A549 treated with AZD9567 at 1 μM for 4 hours (cell line): Measurements from ENCODE around the gene RBM44. TPM values are rescaled to one million over a fixed set of nuclear protein-coding genes. Genes with fewer than 3 reads are reported as not detected.

Source experiments
- total RNA-seq: library from RNA; stranded (reverse); fragments of 200-300 nt; extraction: Qiagen RNA extraction; gene quantifications from 5 replicates; pipeline ENCODE4 v1.2.3, GENCODE V29; 2022; ENCODE audit not compliant: insufficient read depth

RBM44 gene, protein sequence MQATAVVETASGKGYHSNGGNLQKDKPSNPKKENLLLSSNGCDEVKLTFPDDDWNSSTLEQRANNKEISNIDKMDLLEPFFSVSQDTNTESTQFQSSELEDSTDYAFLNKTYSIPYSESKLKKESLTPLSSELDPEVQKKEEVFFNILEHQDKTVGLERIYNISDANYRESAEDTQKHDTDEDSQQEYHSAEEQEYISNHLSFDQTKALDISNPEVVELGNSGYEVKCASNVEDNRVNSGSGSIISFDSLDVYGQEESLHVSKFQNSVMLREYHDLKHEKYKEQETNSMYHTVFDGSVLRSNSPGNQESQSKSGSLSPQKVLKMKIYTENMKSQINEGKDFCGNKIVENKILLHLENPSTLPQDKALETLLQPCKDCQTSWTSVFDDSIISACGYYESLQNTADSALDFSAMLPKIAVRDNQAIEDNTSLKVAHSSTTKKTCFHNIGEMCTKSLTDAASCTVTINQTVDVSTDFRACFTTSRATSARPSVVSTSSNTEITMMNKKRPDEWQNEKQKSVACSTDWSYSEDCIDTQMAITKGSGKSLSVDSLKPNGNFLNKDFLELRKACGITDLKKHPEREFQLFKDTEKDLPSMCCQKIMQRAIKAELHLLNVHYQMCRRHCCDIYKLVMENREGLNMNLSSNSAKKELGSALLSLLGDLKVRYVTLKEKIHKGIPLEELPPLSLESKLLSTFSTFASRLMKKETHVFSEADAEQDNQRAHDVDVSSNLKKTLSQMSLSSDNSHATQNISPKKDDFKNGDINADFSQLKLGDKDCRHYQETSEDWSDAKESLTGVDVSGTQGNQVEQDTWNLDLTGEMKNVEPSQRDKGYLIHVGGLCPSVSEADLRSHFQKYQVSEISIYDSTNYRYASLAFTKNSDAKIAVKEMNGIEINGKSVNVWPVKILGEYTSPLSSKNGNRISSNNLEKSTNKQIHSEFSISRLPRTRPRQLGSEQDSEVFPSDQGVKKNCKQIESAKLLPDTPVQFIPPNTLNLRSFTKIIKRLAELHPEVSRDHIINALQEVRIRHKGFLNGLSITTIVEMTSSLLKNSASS
- total RNA-seq: 0.16 to 0.24 TPM (median 0.23 TPM) in 4 of 5 replicates, not detected in the other

GRCh38 chr2:237798236-237799059, at the start of gene RBM44:
RBM44 (plus strand) TSS chr2:237798779; CDS start chr2:237813610, 14,831 bp downstream.

GRCh38 chr2:237859533-237860272, 61.1 kb downstream of the RBM44 start, which contains the start of gene RAMP1:
RAMP1 (plus strand) TSS chr2:237859623; CDS start chr2:237859676, 53 bp downstream.

Other genes with a start within 250 kb of the RBM44 start
- gene PRLH, start 232.2 kb upstream of the RBM44 start, total RNA-seq: not detected in 5 replicates
- 0.21 to 0.45 TPM (median 0.34 TPM) in 4 of 5 replicates, not detected in the other for gene RAB17, start 208.0 kb upstream of the RBM44 start, total RNA-seq
- gene LRRFIP1, start 171.2 kb upstream of the RBM44 start, total RNA-seq: 66.7 to 93.4 TPM (median 83.0 TPM) in 5 replicates
- 0.14 to 0.17 TPM in 2 of 5 replicates, not detected in the others for gene RAMP1, start 60.8 kb downstream of the RBM44 start, total RNA-seq
- 40.4 to 58.2 TPM (median 52.6 TPM) in 5 replicates for gene UBE2F, start 168.2 kb downstream of the RBM44 start, total RNA-seq